Right renal cortex interstitium (tissue), 3 donors: Measurements from ENCODE around the gene RNF144A. TPM values are rescaled to one million over a fixed set of nuclear protein-coding genes. Genes with fewer than 3 reads are reported as not detected.
"Not testable (repeated sequence)": the region's sequence is repeated elsewhere in the genome, so short reads cannot be mapped to it uniquely, and the experiment has no call there.

Source experiments
- DNase-seq, 3 donors: peaks; one replicate each; pipeline ENCODE4 v3.0.0-alpha.2; 2013; ENCODE audit warnings: low read depth in 3 of 3, low spot score in 2 of 3
- polyA plus RNA-seq, 3 donors: library from polyadenylated mRNA; unstranded; fragments of 120-200 nt; gene quantifications; one replicate each; pipeline ENCODE4 v1.2.1, GENCODE V29; 2013; ENCODE audit not compliant: insufficient read length in 3 of 3

RNF144A gene
- polyA plus RNA-seq, 3 donors: 54.6 to 62.2 (median 59.7) TPM

- DNase-seq: no peak
Measured at GRCh38 chr2:6995391-6996097, 78.3 kb downstream of the RNF144A start.

GRCh38 chr2:6999211-6999877, 82.1 kb downstream of the RNF144A start:
- DNase-seq: no peak

GRCh38 chr2:7001395-7001794, 84.2 kb downstream of the RNF144A start:
- DNase-seq: not testable (repeated sequence)

GRCh38 chr2:7003895-7004294, 86.7 kb downstream of the RNF144A start:
- no peak for DNase-seq

GRCh38 chr2:7004636-7005035, 87.4 kb downstream of the RNF144A start:
- no peak for DNase-seq

GRCh38 chr2:7007488-7007845, 90.3 kb downstream of the RNF144A start:
- no peak for DNase-seq

- DNase-seq: no peak
Measured at GRCh38 chr2:7007846-7008741, 90.9 kb downstream of the RNF144A start.

- DNase-seq: no peak
Measured at GRCh38 chr2:7009207-7009911, 92.1 kb downstream of the RNF144A start.

- DNase-seq: no peak
Measured at GRCh38 chr2:7010391-7011054, 93.3 kb downstream of the RNF144A start.

- no peak for DNase-seq
Measured at GRCh38 chr2:7011356-7012083, 94.3 kb downstream of the RNF144A start.

GRCh38 chr2:7012141-7012764, 95.0 kb downstream of the RNF144A start:
- no peak for DNase-seq

- DNase-seq: no peak
Measured at GRCh38 chr2:7013471-7014160, 96.4 kb downstream of the RNF144A start.

- DNase-seq: no peak
Measured at GRCh38 chr2:7014174-7014640, 97.0 kb downstream of the RNF144A start.

GRCh38 chr2:7015007-7015950, 98.1 kb downstream of the RNF144A start:
- no peak for DNase-seq

GRCh38 chr2:7016148-7016547, 98.9 kb downstream of the RNF144A start:
- DNase-seq: peak; percentile 63 to 78 (median 67)

GRCh38 chr2:7016601-7017211, 99.5 kb downstream of the RNF144A start:
- DNase-seq: no peak
